OCI-LY1 (cell line): ENCODE data around the gene GNGT1.

Experiments used
- EZH2 ChIP-seq: fragments of 200-600 bp; sonication (generic), shearing (Covaris generic); IDR thresholded peaks from 2 replicates; pipeline ENCODE4 v1.8.0; 2017; ENCODE audit warnings: borderline replicate concordance, mixed run types, mild to moderate bottlenecking, antibody characterized with exemption, low read length, moderate library complexity, mixed read lengths
- TF ChIP-seq, protein P1 (sequence below): fragments of 200-600 bp; sonication (generic), shearing (Covaris generic); IDR thresholded peaks from 2 replicates; pipeline ENCODE4 v1.5.1; 2017; ENCODE audit warnings: mild to moderate bottlenecking, antibody characterized with exemption, low read length, moderate library complexity, mixed read lengths

DNA sequence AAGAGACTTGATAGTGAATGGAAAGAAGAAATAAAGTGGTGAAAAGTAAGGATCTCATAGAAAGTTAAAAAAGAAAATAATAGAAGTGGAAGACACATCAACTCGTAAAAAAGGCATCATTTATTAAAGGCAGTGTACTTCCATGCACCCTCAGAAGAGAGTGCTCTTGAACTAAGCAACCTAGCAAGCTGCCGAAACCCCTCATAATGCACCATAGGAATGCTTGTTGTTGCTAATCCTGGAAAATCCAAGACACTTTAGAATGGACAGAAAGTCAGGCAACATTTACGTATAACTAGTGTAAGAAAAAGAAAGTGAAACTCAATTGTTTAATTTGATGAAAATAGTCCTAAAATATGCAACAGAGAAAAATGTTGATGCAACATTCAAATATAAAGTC is 28.6 kb upstream of the GNGT1 start:
- TF ChIP-seq, protein P1, sequence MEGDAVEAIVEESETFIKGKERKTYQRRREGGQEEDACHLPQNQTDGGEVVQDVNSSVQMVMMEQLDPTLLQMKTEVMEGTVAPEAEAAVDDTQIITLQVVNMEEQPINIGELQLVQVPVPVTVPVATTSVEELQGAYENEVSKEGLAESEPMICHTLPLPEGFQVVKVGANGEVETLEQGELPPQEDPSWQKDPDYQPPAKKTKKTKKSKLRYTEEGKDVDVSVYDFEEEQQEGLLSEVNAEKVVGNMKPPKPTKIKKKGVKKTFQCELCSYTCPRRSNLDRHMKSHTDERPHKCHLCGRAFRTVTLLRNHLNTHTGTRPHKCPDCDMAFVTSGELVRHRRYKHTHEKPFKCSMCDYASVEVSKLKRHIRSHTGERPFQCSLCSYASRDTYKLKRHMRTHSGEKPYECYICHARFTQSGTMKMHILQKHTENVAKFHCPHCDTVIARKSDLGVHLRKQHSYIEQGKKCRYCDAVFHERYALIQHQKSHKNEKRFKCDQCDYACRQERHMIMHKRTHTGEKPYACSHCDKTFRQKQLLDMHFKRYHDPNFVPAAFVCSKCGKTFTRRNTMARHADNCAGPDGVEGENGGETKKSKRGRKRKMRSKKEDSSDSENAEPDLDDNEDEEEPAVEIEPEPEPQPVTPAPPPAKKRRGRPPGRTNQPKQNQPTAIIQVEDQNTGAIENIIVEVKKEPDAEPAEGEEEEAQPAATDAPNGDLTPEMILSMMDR, result 0 out of 2 replicates have a peak, but pooled peaks have one; percentile 19
- no peak for TF ChIP-seq EZH2
